HCT116 (cell line): ENCODE data around the gene CNTN5. TPM values are rescaled to one million over a fixed set of nuclear protein-coding genes. Genes with fewer than 3 reads are reported as not detected.

ENCODE experiments used
- ATAC-seq: fragments of 200-7000 bp; cut with Tn5 transposase; 2 replicates; pipeline ENCODE4 v1.9.1; 2020; ENCODE audit warnings: mild to moderate bottlenecking, moderate library complexity
- BruUV-seq: library from RNA; stranded (reverse); fragments of 400-500 nt; replicated peaks from 2 replicates; lab custom pipeline; 2021; lab: Mats Ljungman, UMichigan
- CTCF ChIA-PET: fragments of 300-600 bp; sonication (Branson Sonifier 250); formaldehyde crosslinking; loops from one replicate; lab custom pipeline; 2021; ENCODE audit warnings: antibody characterized with exemption; lab: Charles Lee
- POLR2A ChIA-PET: fragments of 300-600, 350-600 bp; sonication (Branson Sonifier 250); formaldehyde crosslinking; loops from one replicate; lab custom pipeline; 2021; ENCODE audit warnings: antibody characterized with exemption; lab: Charles Lee
- RAD21 ChIA-PET, 2 experiments: fragments of 300-600 bp; sonication (Branson Sonifier 250); formaldehyde crosslinking; loops; one replicate each; lab custom pipeline; 2023; ENCODE audit warnings: low total read pairs in 2 of 2; ENCODE audit not compliant: uncharacterized antibody in 2 of 2, unreplicated experiment in 2 of 2, low non-redundant PET in 1 of 2; lab: Charles Lee
- DNase-seq: peaks from one replicate; pipeline ENCODE4 v3.0.0-alpha.2; 2010; ENCODE audit warnings: low read depth, low spot score
- H2AFZ ChIP-seq: fragments of 200-600 bp; shearing (Covaris generic), sonication (generic); 2 replicates; pipeline ENCODE4 v1.6.1; 2017; ENCODE audit warnings: low read depth, mixed run types, mixed read lengths, antibody characterized with exemption, low read length; ENCODE audit not compliant: poor library complexity, severe bottlenecking
- H3K27ac ChIP-seq: 2 replicates; pipeline ENCODE4 v1.5.1; 2012; ENCODE audit warnings: low read depth, low read length
- H3K27me3 ChIP-seq: fragments of 200-600 bp; sonication (generic); 2 replicates; pipeline ENCODE4 v1.6.1; 2016; ENCODE audit warnings: mixed run types, low read length, mixed read lengths; ENCODE audit not compliant: insufficient read depth
- H3K36me3 ChIP-seq, 2 experiments: fragments of 200-500 bp in 1 of 2; fragments of 200-600 bp in 1 of 2; sonication (Bioruptor generic) in 1 of 2; sonication (generic) in 1 of 2; 2 replicates each; pipeline versions ENCODE4 v1.5.1 to v1.6.1; 2014 to 2016; ENCODE audit warnings: low read length in 2 of 2, inconsistent platforms in 1 of 2, mixed read lengths in 1 of 2, mixed run types in 1 of 2; ENCODE audit not compliant: insufficient read depth in 2 of 2, control insufficient read depth in 1 of 2
- H3K4me1 ChIP-seq, 2 experiments: fragments of 200-600 bp in 1 of 2; sonication (generic) in 1 of 2; 2 replicates each; pipeline versions ENCODE4 v1.5.1 to v1.6.1; 2012 to 2017; ENCODE audit warnings: low read length in 2 of 2, inconsistent platforms in 1 of 2, mild to moderate bottlenecking in 1 of 2, mixed read lengths in 1 of 2, mixed run types in 1 of 2, moderate library complexity in 1 of 2; ENCODE audit not compliant: insufficient read depth in 2 of 2, control insufficient read depth in 1 of 2
- H3K4me2 ChIP-seq: fragments of 200-600 bp; sonication (generic); 2 replicates; pipeline ENCODE4 v1.6.1; 2017; ENCODE audit warnings: mixed run types, low read length, mixed read lengths
- H3K4me3 ChIP-seq, 2 experiments: fragments of 200-600 bp in 1 of 2; sonication (generic) in 1 of 2; replicated peaks in 1 of 2; 2 replicates each; pipeline ENCODE4 v1.5.1; 2011 to 2016; ENCODE audit warnings: low read length in 2 of 2, control low read depth in 1 of 2, low read depth in 1 of 2, mild to moderate bottlenecking in 1 of 2, mixed read lengths in 1 of 2, mixed run types in 1 of 2
- H3K79me2 ChIP-seq: fragments of 200-600 bp; sonication (generic); 2 replicates; pipeline ENCODE4 v1.6.1; 2017; ENCODE audit warnings: mild to moderate bottlenecking, mixed run types, low read length, moderate library complexity, mixed read lengths; ENCODE audit not compliant: insufficient read depth
- H3K9ac ChIP-seq: fragments of 200-600 bp; sonication (generic); 2 replicates; pipeline ENCODE4 v1.6.1; 2016; ENCODE audit warnings: low read length, mixed read lengths
- H3K9me2 ChIP-seq: fragments of 200-600 bp; sonication (generic), shearing (Covaris generic); 2 replicates; pipeline ENCODE4 v1.6.1; 2017; ENCODE audit warnings: mixed run types, mild to moderate bottlenecking, moderate library complexity; ENCODE audit not compliant: insufficient read depth
- H3K9me3 ChIP-seq, 2 experiments: fragments of 200-500 bp in 1 of 2; fragments of 200-600 bp in 1 of 2; sonication (Bioruptor generic) in 1 of 2; sonication (generic) in 1 of 2; 2 replicates each; pipeline ENCODE4 v1.6.1; 2014 to 2017; ENCODE audit warnings: low read length in 2 of 2, mixed read lengths in 2 of 2, inconsistent platforms in 1 of 2, low read depth in 1 of 2, mild to moderate bottlenecking in 1 of 2, mixed run types in 1 of 2, moderate library complexity in 1 of 2; ENCODE audit not compliant: control insufficient read depth in 1 of 2, insufficient read depth in 1 of 2
- H4K20me1 ChIP-seq: fragments of 200-600 bp; sonication (generic), shearing (Covaris generic); 2 replicates; pipeline ENCODE4 v1.6.1; 2017; ENCODE audit warnings: mixed run types, mild to moderate bottlenecking, moderate library complexity; ENCODE audit not compliant: insufficient read depth
- CBX3 ChIP-seq: IDR thresholded peaks from 2 replicates; pipeline ENCODE4 v1.6.1; 2012; ENCODE audit warnings: low read depth
- CEBPB ChIP-seq: IDR thresholded peaks from 2 replicates; pipeline ENCODE4 v1.6.1; 2012; ENCODE audit warnings: low read depth
- ELF1 ChIP-seq: IDR thresholded peaks from 2 replicates; pipeline ENCODE4 v1.6.1; 2012; ENCODE audit warnings: low read depth, borderline replicate concordance
- EZH2phosphoT487 ChIP-seq: fragments of 200-600 bp; IDR thresholded peaks from 2 replicates; pipeline ENCODE4 v1.6.1; 2018; ENCODE audit warnings: antibody characterized with exemption, borderline replicate concordance
- FOSL1 ChIP-seq: IDR thresholded peaks from 2 replicates; pipeline ENCODE4 v1.6.1; 2012; ENCODE audit warnings: low read depth
- JUND ChIP-seq: IDR thresholded peaks from 2 replicates; pipeline ENCODE4 v1.6.1; 2012
- POLR2A ChIP-seq: IDR thresholded peaks from 2 replicates; pipeline ENCODE4 v1.7.0; 2011; ENCODE audit warnings: borderline replicate concordance; ENCODE audit not compliant: insufficient read depth, insufficient read length; ENCODE audit errors: extremely low read depth
- POLR2AphosphoS5 ChIP-seq: IDR thresholded peaks from 2 replicates; pipeline ENCODE4 v1.6.1; 2011; ENCODE audit warnings: mild to moderate bottlenecking, low read depth, low read length, moderate library complexity
- RAD21 ChIP-seq: IDR thresholded peaks from 2 replicates; pipeline ENCODE4 v1.6.1; 2012; ENCODE audit warnings: low read depth, mild to moderate bottlenecking
- SIN3A ChIP-seq: IDR thresholded peaks from 2 replicates; pipeline ENCODE4 v1.6.1; 2012; ENCODE audit warnings: low read depth
- SP1 ChIP-seq: IDR thresholded peaks from 2 replicates; pipeline ENCODE4 v1.6.1; 2012; ENCODE audit warnings: low read depth
- SRF ChIP-seq: IDR thresholded peaks from 2 replicates; pipeline ENCODE4 v1.6.1; 2012; ENCODE audit warnings: low read depth
- TCF7L2 ChIP-seq: IDR thresholded peaks from 2 replicates; pipeline ENCODE4 v1.7.0; 2011; ENCODE audit warnings: borderline replicate concordance, inconsistent platforms; ENCODE audit not compliant: insufficient read depth, insufficient read length; ENCODE audit errors: extremely low read depth
- YY1 ChIP-seq: IDR thresholded peaks from 2 replicates; pipeline ENCODE4 v1.6.1; 2011; ENCODE audit warnings: low read length, low read depth, moderate library complexity, mild to moderate bottlenecking; ENCODE audit not compliant: insufficient replicate concordance; ENCODE audit errors: extremely low read depth
- ZFX ChIP-seq: fragments of 450-650 bp; IDR thresholded peaks from 2 replicates; pipeline ENCODE4 v1.6.1; 2017
- ZNF274 ChIP-seq: fragments of 200-500 bp; sonication (Bioruptor generic); IDR thresholded peaks from 2 replicates; pipeline ENCODE4 v1.6.1; 2014; ENCODE audit warnings: mild to moderate bottlenecking, low read depth, low read length, inconsistent platforms
- intact Hi-C: fragments of 100-400 bp; cut with micrococcal nuclease; formaldehyde crosslinking; loops from 2 replicates; pipeline ENCODE4 v1.10.0; 2022
- total RNA-seq: library from RNA; stranded (reverse); gene quantifications from one replicate; pipeline ENCODE4 v1.2.1, GENCODE V29; 2021; ENCODE audit not compliant: unreplicated experiment
- TF ChIP-seq, protein P1 (sequence below): IDR thresholded peaks from 2 replicates; pipeline ENCODE4 v1.6.1; 2012
- TF ChIP-seq, protein P2 (sequence below): IDR thresholded peaks from 2 replicates; pipeline ENCODE4 v1.6.1; 2012
- TF ChIP-seq, protein P3 (sequence below): IDR thresholded peaks from 2 replicates; pipeline ENCODE4 v1.6.1; 2011; ENCODE audit warnings: mild to moderate bottlenecking, low read length, moderate library complexity; ENCODE audit not compliant: insufficient replicate concordance; ENCODE audit errors: extremely low read depth

CNTN5 gene
- total RNA-seq, 1 experiment from 2014 or later = not detected

DNA sequence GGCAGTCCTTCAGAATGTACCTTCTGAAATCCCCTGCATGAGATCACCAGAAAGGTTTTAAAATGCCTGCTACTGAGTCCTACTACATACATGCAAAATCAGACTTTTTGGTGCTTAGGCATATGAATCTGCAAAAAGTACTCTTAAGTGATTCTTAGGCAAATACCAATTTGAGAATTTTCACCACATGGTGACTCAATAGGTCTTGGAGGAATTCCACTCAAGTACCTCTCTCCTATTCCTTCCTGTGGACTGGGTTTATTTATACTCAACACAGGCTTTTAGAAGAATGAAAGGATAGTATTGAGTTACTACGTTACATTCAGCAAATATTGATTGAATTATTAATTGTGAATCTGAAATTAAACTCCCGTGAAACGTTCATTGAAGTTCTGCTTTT is 223.9 kb downstream of the CNTN5 start:
- ATAC-seq (no peak), DNase-seq (no peak)
- Histone ChIP-seq H3K4me3 (no peak overlapping the region), H4K20me1 (no peaks in the 10 kb centered on the region), H3K4me1 (no peaks in the 10 kb centered on the region), H3K9me3 (peaks cover 6 to 11% of the 10 kb centered on the region in 2 experiments; a peak in 2 of 4 replicates), H3K9ac (no peak overlapping the region), H3K27me3 (no peaks in the 10 kb centered on the region), H3K79me2 (no peaks in the 10 kb centered on the region), H3K4me2 (no peak overlapping the region)
- POLR2A ChIA-PET = no interaction called here
- CTCF ChIA-PET = no interaction called here
- RAD21 ChIA-PET = no interaction called here
- TF ChIP-seq ZNF274 = no peak
- no peak for TF ChIP-seq SP1
- no peak for TF ChIP-seq POLR2A
- TF ChIP-seq, protein P1, sequence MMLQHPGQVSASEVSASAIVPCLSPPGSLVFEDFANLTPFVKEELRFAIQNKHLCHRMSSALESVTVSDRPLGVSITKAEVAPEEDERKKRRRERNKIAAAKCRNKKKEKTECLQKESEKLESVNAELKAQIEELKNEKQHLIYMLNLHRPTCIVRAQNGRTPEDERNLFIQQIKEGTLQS = no peak
- TF ChIP-seq RAD21 = no peak
- TF ChIP-seq TCF7L2 = no peak
- TF ChIP-seq FOSL1 = no peak
- TF ChIP-seq, protein P2, sequence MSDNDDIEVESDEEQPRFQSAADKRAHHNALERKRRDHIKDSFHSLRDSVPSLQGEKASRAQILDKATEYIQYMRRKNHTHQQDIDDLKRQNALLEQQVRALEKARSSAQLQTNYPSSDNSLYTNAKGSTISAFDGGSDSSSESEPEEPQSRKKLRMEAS = no peak
- no peak for TF ChIP-seq EZH2phosphoT487
- TF ChIP-seq, all 23 proteins: peak for 0
- Histone ChIP-seq H3K36me3 (no peaks in the 10 kb centered on the region), H3K9me2 (no peaks in the 10 kb centered on the region), H2AFZ (no peak overlapping the region), H3K27ac (no peak overlapping the region)
- no TSS peak for BruUV-seq
- intact Hi-C loops = no loop called here

DNA sequence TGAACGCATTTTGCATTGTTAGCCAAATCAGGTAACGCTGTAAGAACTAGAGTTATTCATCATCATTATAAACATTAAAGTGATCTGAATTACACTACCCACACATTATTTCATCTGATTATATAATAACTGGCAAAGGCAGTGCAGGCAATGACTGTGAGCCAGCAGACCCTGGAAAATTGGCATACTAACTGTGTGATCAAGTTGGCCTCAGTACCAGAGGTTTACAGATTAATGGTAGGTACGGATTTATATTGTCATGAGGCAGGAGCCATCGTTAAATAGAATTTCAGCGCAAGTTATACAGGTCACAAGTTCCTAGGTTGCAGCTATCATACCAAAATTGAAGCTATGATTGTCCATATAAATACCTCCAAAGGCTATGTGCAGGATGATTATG is 225.4 kb downstream of the CNTN5 start:
- H2AFZ ChIP-seq = no peak overlapping the region
- H3K9ac ChIP-seq = no peak overlapping the region
- no TSS peak for BruUV-seq
- POLR2A ChIA-PET = no interaction called here
- no peak overlapping the region for H3K4me2 ChIP-seq
- H3K4me1 ChIP-seq = no peaks in the 10 kb centered on the region
- H3K36me3 ChIP-seq = no peaks in the 10 kb centered on the region
- peaks cover 6 to 11% of the 10 kb centered on the region in 2 experiments; a peak in 2 of 4 replicates for H3K9me3 ChIP-seq
- CTCF ChIA-PET = no interaction called here
- H3K9me2 ChIP-seq = no peaks in the 10 kb centered on the region
- H3K4me3 ChIP-seq = no peak overlapping the region
- ATAC-seq = no peak
- RAD21 ChIA-PET = no interaction called here
- H3K27ac ChIP-seq = no peak overlapping the region
- no peak for TF ChIP-seq SP1
- no peak for TF ChIP-seq SIN3A
- TF ChIP-seq, protein P1 = no peak
- no peak for TF ChIP-seq ZFX
- TF ChIP-seq POLR2A = no peak
- no peak for TF ChIP-seq YY1
- TF ChIP-seq FOSL1 = no peak
- TF ChIP-seq, protein P3, sequence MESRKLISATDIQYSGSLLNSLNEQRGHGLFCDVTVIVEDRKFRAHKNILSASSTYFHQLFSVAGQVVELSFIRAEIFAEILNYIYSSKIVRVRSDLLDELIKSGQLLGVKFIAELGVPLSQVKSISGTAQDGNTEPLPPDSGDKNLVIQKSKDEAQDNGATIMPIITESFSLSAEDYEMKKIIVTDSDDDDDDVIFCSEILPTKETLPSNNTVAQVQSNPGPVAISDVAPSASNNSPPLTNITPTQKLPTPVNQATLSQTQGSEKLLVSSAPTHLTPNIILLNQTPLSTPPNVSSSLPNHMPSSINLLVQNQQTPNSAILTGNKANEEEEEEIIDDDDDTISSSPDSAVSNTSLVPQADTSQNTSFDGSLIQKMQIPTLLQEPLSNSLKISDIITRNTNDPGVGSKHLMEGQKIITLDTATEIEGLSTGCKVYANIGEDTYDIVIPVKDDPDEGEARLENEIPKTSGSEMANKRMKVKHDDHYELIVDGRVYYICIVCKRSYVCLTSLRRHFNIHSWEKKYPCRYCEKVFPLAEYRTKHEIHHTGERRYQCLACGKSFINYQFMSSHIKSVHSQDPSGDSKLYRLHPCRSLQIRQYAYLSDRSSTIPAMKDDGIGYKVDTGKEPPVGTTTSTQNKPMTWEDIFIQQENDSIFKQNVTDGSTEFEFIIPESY = no peak
- no peak for TF ChIP-seq SRF
- no peak for TF ChIP-seq TCF7L2
- TF ChIP-seq CBX3 = no peak
- no peak for TF ChIP-seq RAD21
- no peak for TF ChIP-seq ELF1
- TF ChIP-seq, protein P2 = no peak
- TF ChIP-seq EZH2phosphoT487 = no peak
- TF ChIP-seq ZNF274 = no peak
- no peak for TF ChIP-seq POLR2AphosphoS5
- TF ChIP-seq JUND = no peak
- TF ChIP-seq CEBPB = no peak
- no peaks in the 10 kb centered on the region for H3K79me2 ChIP-seq
- intact Hi-C loops = no loop called here
- no peak for DNase-seq
- H4K20me1 ChIP-seq = no peaks in the 10 kb centered on the region
- no peaks in the 10 kb centered on the region for H3K27me3 ChIP-seq
